Small intestine (tissue), 7 donors: Measurements from ENCODE around the gene ITGAE. TPM values are rescaled to one million over a fixed set of nuclear protein-coding genes. Genes with fewer than 3 reads are reported as not detected.
"Not testable (repeated sequence)": the region's sequence is repeated elsewhere in the genome, so short reads cannot be mapped to it uniquely, and the experiment has no call there.

Source experiments
- DNase-seq, 2 donors: peaks; one replicate each; pipeline versions ENCODE4 v3.0.0 to v3.0.0-alpha.2; 2013
- FAIRE-seq: peaks from 2 replicates; lab custom pipeline; 2012; peaks lifted over from hg19 to GRCh38; lab: Jason Lieb, UNC
- H3K27ac ChIP-seq, 3 donors: one replicate each; pipeline ENCODE4 v1.5.1; 2013; ENCODE audit warnings: low read length in 2 of 3, mild to moderate bottlenecking in 2 of 3, control low read depth in 1 of 3, inconsistent platforms in 1 of 3, low read depth in 1 of 3, moderate library complexity in 1 of 3
- H3K27me3 ChIP-seq, 3 donors: one replicate each; pipeline ENCODE4 v1.6.1; 2013; ENCODE audit warnings: low read length in 3 of 3, inconsistent platforms in 1 of 3; ENCODE audit not compliant: control insufficient read depth in 3 of 3, insufficient read depth in 3 of 3
- H3K36me3 ChIP-seq, 3 donors: one replicate each; pipeline ENCODE4 v1.6.1; 2013; ENCODE audit warnings: low read length in 3 of 3, inconsistent platforms in 1 of 3, low read depth in 1 of 3, mild to moderate bottlenecking in 1 of 3, moderate library complexity in 1 of 3; ENCODE audit not compliant: control insufficient read depth in 3 of 3, insufficient read depth in 2 of 3
- H3K4me1 ChIP-seq, 3 donors: one replicate each; pipeline ENCODE4 v1.6.1; 2013; ENCODE audit warnings: low read length in 2 of 3, inconsistent platforms in 1 of 3, low read depth in 1 of 3, mild to moderate bottlenecking in 1 of 3, moderate library complexity in 1 of 3; ENCODE audit not compliant: control insufficient read depth in 3 of 3, insufficient read depth in 2 of 3
- H3K4me3 ChIP-seq, 3 donors: one replicate each; pipeline ENCODE4 v1.5.1; 2013; ENCODE audit warnings: low read length in 3 of 3, control low read depth in 1 of 3, inconsistent platforms in 1 of 3, low read depth in 1 of 3, mild to moderate bottlenecking in 1 of 3, moderate library complexity in 1 of 3
- H3K9me3 ChIP-seq, 2 donors: one replicate each; pipeline ENCODE4 v1.6.1; 2013; ENCODE audit warnings: low read depth in 1 of 2, low read length in 1 of 2; ENCODE audit not compliant: control insufficient read depth in 2 of 2, insufficient read depth in 1 of 2
- WGBS, 3 donors: extraction: QIAGEN DNeasy Blood & Tissue Kit; methylation state at CpG; one replicate each; pipeline ENCODE4 v1.1.7; 2013; 5-methylcytosine and 5-hydroxymethylcytosine counted together
- polyA plus RNA-seq, 4 donors: library from polyadenylated mRNA; stranded (reverse) in 3 of 4; unstranded in 1 of 4; fragments of 200-250 nt in 3 of 4; fragments of 120-200 nt in 1 of 4; gene quantifications; one replicate each; pipeline versions ENCODE4 v1.2.1 to v1.2.3, GENCODE V29; 2013
- donor health status: healthy with polysubstance abuse.
- donor health status: control.
- donor health status: control.
- donor health status: Bipolar disorder and iron deficiency.
- donor health status: healthy.

ITGAE gene
- polyA plus RNA-seq, 4 donors: 39.4 to 57.8 (median 45.1) TPM

GRCh38 chr17:3747805-3748204 lies 53.2 kb downstream of the ITGAE start:
- Histone ChIP-seq H3K9me3 (no peaks in the 10 kb centered on the region), H3K36me3 (no peaks in the 10 kb centered on the region), H3K4me1 (no peaks in the 10 kb centered on the region), H3K4me3 (no peak overlapping the region), H3K27me3 (no peaks in the 10 kb centered on the region), H3K27ac (no peak overlapping the region)
- FAIRE-seq (no peak), DNase-seq (no peak)
- WGBS, 3 donors: 92 to 94% (median 94%) methylated on average over 9 of the region's 9 CpGs

GRCh38 chr17:3745071-3745470 lies 55.9 kb downstream of the ITGAE start:
- H3K27me3 ChIP-seq: no peaks in the 10 kb centered on the region
- 75 to 86% (median 77%) methylated on average over 10 of the region's 10 CpGs for WGBS, 3 donors
- H3K36me3 ChIP-seq: no peaks in the 10 kb centered on the region
- no peaks in the 10 kb centered on the region for H3K9me3 ChIP-seq
- no peak overlapping the region for H3K27ac ChIP-seq
- FAIRE-seq (no peak), DNase-seq (no peak)
- H3K4me1 ChIP-seq: no peaks in the 10 kb centered on the region
- H3K4me3 ChIP-seq: no peak overlapping the region

- Histone ChIP-seq H3K4me1 (peaks cover 0 to 2% (median 0%) of the 10 kb centered on the region in 3 donors), H3K36me3 (no peaks in the 10 kb centered on the region), H3K4me3 (no peak overlapping the region), H3K9me3 (no peaks in the 10 kb centered on the region), H3K27ac (no peak overlapping the region), H3K27me3 (no peaks in the 10 kb centered on the region)
- no peak for DNase-seq
- 50 to 68% (median 56%) methylated on average over 3 of the region's 3 CpGs for whole genome bisulfite sequencing, 3 donors
- no peak for FAIRE-seq
These were observed 57.0 kb downstream of the ITGAE start for GRCh38 chr17:3744014-3744413.

- no peak overlapping the region for H3K4me3 ChIP-seq
- peak overlapping the region in 1 of 3 donors; percentile 66 for H3K27ac ChIP-seq
- WGBS, 3 donors: 53 to 71% (median 61%) methylated on average over 14 of the region's 14 CpGs
- peaks cover 0 to 14% (median 0%) of the 10 kb centered on the region in 3 donors for H3K4me1 ChIP-seq
- H3K36me3 ChIP-seq: no peaks in the 10 kb centered on the region
- no peaks in the 10 kb centered on the region for H3K27me3 ChIP-seq
- no peak for FAIRE-seq
- no peaks in the 10 kb centered on the region for H3K9me3 ChIP-seq
- DNase-seq: no peak
These were observed 60.3 kb downstream of the ITGAE start for GRCh38 chr17:3740611-3741073.

GRCh38 chr17:3739422-3740124 lies 61.4 kb downstream of the ITGAE start:
- DNase-seq (no peak), FAIRE-seq (no peak)
- WGBS, 3 donors: 79 to 85% (median 83%) methylated on average over 16 of the region's 16 CpGs
- Histone ChIP-seq H3K27me3 (no peaks in the 10 kb centered on the region), H3K4me3 (no peak overlapping the region), H3K27ac (peak overlapping the region in 1 of 3 donors; percentile 72), H3K9me3 (no peaks in the 10 kb centered on the region), H3K36me3 (no peaks in the 10 kb centered on the region), H3K4me1 (peaks cover 0 to 14% (median 0%) of the 10 kb centered on the region in 3 donors)

- H3K27me3 ChIP-seq: no peaks in the 10 kb centered on the region
- peaks cover 0 to 14% (median 0%) of the 10 kb centered on the region in 3 donors for H3K4me1 ChIP-seq
- H3K4me3 ChIP-seq: no peak overlapping the region
- H3K9me3 ChIP-seq: no peaks in the 10 kb centered on the region
- no peak for FAIRE-seq
- DNase-seq: peak; percentile 69 to 82
- H3K27ac ChIP-seq: peak overlapping the region in 1 of 3 donors; percentile 72
- 9 to 37% (median 16%) methylated on average over 16 of the region's 16 CpGs for WGBS, 3 donors
- no peaks in the 10 kb centered on the region for H3K36me3 ChIP-seq
These were observed 62.3 kb downstream of the ITGAE start for GRCh38 chr17:3738562-3739295.

GRCh38 chr17:3735515-3735914 lies 65.5 kb downstream of the ITGAE start:
- H3K4me3 ChIP-seq: no peak overlapping the region
- FAIRE-seq: no peak
- no peaks in the 10 kb centered on the region for H3K27me3 ChIP-seq
- no peaks in the 10 kb centered on the region for H3K9me3 ChIP-seq
- DNase-seq: no peak
- H3K36me3 ChIP-seq: no peaks in the 10 kb centered on the region
- 46 to 63% (median 49%) methylated on average over 8 of the region's 8 CpGs for WGBS, 3 donors
- peaks cover 0 to 14% (median 0%) of the 10 kb centered on the region in 3 donors for H3K4me1 ChIP-seq
- H3K27ac ChIP-seq: no peak overlapping the region

- WGBS, 3 donors: 89 to 92% (median 90%) methylated on average over 10 of the region's 10 CpGs
- FAIRE-seq, H3K27ac ChIP-seq, DNase-seq, H3K27me3 ChIP-seq, H3K4me3 ChIP-seq, H3K36me3 ChIP-seq, H3K9me3 ChIP-seq: not testable (repeated sequence)
- peaks cover 0 to 14% (median 0%) of the 10 kb centered on the region in 3 donors for H3K4me1 ChIP-seq
These were observed 66.1 kb downstream of the ITGAE start for GRCh38 chr17:3734911-3735276.
